ENCODE measurements around the gene DPP6. TPM values are rescaled to one million over a fixed set of nuclear protein-coding genes. Genes with fewer than 3 reads are reported as not detected.
"Not testable (repeated sequence)": the region's sequence is repeated elsewhere in the genome, so short reads cannot be mapped to it uniquely, and the experiment has no call there.

Gene DPP6
- total RNA-seq, 1 donor from 2014 or later, result 1.4 TPM

DNA sequence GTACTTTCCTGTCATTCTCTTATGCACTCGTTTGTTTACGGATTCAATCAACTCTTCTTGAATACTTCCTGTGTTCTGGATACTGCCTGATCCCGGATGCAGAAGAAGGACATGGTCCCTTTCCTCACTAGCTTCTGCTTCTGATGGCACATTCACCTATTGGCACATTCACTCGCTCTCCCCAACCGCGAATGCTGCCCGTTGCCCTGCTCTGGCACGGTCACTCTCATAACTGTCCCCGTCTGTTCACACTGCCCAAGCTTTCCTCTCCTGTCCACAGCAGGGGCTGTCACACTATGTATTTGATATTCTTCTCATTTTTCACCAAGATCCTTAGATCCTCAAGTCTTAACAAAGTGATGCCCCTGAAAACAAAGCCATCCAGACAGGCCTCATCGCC, 623.4 kb downstream of the DPP6 start:
- H3K9me3 Mint-ChIP-seq (ENCODE audit: unreplicated experiment), result no peaks in the 10 kb centered on the region
- no peaks in the 10 kb centered on the region for H3K36me3 Mint-ChIP-seq (ENCODE audit: low read depth, unreplicated experiment)
- TF ChIP-seq, protein P1, sequence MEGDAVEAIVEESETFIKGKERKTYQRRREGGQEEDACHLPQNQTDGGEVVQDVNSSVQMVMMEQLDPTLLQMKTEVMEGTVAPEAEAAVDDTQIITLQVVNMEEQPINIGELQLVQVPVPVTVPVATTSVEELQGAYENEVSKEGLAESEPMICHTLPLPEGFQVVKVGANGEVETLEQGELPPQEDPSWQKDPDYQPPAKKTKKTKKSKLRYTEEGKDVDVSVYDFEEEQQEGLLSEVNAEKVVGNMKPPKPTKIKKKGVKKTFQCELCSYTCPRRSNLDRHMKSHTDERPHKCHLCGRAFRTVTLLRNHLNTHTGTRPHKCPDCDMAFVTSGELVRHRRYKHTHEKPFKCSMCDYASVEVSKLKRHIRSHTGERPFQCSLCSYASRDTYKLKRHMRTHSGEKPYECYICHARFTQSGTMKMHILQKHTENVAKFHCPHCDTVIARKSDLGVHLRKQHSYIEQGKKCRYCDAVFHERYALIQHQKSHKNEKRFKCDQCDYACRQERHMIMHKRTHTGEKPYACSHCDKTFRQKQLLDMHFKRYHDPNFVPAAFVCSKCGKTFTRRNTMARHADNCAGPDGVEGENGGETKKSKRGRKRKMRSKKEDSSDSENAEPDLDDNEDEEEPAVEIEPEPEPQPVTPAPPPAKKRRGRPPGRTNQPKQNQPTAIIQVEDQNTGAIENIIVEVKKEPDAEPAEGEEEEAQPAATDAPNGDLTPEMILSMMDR (IDR thresholded peaks at IDR 0.05; ENCODE audit: unreplicated experiment), result no peak
- H3K27ac Mint-ChIP-seq (ENCODE audit: unreplicated experiment), result no peak overlapping the region
- no peak overlapping the region for H3K4me3 Mint-ChIP-seq (ENCODE audit: unreplicated experiment)
- H3K4me1 Mint-ChIP-seq (ENCODE audit: unreplicated experiment), result no peaks in the 10 kb centered on the region
- no peak for DNase-seq (ENCODE audit: low spot score)
- peaks cover 2% of the 10 kb centered on the region for H3K27me3 Mint-ChIP-seq (ENCODE audit: unreplicated experiment)

DNA sequence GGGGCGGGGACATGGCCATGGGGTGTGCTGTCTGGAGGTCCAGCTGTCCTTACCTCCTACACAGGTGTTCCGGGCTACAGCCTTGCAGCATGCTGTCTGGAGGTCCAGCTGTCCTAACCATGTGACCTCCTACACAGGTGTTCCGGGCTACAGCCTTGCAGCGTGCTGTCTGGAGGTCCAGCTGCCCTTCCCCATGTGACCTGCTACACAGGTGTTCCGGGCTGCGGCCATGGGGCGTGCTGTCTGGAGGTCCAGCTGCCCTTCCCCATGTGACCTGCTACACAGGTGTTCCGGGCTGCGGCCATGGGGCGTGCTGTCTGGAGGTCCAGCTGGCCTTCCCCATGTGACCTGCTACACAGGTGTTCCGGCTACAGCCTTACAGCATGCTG, 623.8 kb downstream of the DPP6 start:
- not testable (repeated sequence) for H3K36me3 Mint-ChIP-seq (ENCODE audit: low read depth, unreplicated experiment); H3K9me3 Mint-ChIP-seq (ENCODE audit: unreplicated experiment); H3K4me3 Mint-ChIP-seq (ENCODE audit: unreplicated experiment)

DNA sequence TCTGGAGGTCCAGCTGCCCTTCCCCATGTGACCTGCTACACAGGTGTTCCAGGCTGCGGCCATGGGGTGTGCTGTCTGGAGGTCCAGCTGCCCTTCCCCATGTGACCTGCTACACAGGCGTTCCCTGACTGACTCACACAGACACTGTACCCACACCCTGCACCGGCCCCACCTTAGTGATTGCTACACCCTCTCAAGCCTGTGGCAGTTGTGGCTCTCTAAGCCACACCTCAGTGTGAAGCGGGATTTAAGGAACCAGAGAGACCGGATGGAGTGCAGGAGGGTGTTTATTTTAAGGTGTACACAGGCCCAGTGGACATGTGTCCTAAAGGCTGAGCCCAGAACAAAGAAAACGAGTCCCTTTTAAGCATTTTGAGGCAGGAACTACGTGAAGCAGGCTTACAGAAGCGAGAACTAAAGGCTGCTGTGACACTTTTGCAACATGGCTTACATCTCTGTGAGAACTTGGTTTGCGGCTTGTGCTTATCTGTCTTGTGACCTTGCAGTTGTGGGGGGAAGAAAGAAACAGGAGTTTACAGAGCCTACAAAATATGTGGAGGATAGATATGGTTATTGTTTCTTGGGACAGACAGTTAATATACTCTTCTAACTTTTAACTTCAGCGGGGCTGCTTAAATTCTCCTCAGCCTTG, 624.4 kb downstream of the DPP6 start:
- Mint-ChIP-seq H3K4me3 (ENCODE audit: unreplicated experiment) (no peak overlapping the region), H3K9me3 (ENCODE audit: unreplicated experiment) (no peaks in the 10 kb centered on the region), H3K4me1 (ENCODE audit: unreplicated experiment) (no peaks in the 10 kb centered on the region), H3K36me3 (ENCODE audit: low read depth, unreplicated experiment) (no peaks in the 10 kb centered on the region), H3K27me3 (ENCODE audit: unreplicated experiment) (peaks cover 2% of the 10 kb centered on the region), H3K27ac (ENCODE audit: unreplicated experiment) (no peak overlapping the region)
- DNase-seq (ENCODE audit: low spot score), result no peak
- TF ChIP-seq, protein P1 (IDR thresholded peaks at IDR 0.05; ENCODE audit: unreplicated experiment), result no peak

More for the DNA sequence above, 623.8 kb downstream of the DPP6 start:
- DNase-seq (ENCODE audit: low spot score); H3K4me1 Mint-ChIP-seq (ENCODE audit: unreplicated experiment); H3K27ac Mint-ChIP-seq (ENCODE audit: unreplicated experiment); H3K27me3 Mint-ChIP-seq (ENCODE audit: unreplicated experiment): not testable (repeated sequence)

DNA sequence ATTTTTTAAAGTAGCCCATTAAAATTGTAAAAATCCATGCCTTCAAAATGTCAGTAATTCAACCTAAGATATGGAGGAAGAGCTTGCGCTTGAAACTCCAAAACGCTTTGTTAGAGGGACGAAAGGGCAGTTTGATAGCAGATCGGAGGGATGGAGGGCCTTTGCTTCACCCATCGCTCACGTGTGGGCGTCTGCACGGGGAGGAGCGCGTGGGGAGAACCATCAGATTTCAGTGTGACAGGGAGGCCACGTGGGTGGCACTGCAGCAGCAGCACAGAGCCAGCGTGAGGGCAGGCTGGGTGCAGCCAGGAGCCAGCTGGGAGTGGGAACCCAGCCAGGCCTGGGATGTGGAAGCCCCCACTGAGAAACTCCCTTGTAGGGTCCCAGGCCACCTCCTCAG, 625.3 kb downstream of the DPP6 start:
- peaks cover 2% of the 10 kb centered on the region for H3K27me3 Mint-ChIP-seq (ENCODE audit: unreplicated experiment)

DNA sequence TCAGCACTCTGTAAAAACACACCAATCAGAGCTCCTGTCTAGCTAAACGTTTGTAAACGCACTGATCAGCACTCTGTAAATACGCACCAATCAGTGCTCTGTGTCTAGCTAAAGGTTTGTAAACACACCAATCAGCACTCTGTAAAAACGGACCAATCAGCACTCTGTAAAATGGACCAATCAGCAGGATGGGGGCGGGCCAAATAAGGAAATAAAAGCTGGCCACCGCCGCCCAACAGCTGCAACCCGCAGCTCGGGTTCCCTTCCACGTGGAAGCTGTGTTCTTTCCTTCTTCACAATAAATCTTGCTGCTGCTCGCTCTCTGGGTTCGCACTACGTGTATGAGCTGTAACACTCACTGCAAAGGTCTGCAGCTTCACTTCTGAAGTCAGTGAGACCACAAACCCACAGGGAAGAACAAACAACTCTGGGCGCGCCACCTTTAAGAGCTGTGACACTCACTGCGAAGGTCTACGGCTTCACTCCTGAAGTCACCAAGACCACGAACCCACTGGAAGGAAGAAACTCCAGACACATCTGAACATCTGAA, 625.9 kb downstream of the DPP6 start:
- not testable (repeated sequence) for H3K4me1 Mint-ChIP-seq (ENCODE audit: unreplicated experiment); H3K9me3 Mint-ChIP-seq (ENCODE audit: unreplicated experiment); DNase-seq (ENCODE audit: low spot score); H3K27me3 Mint-ChIP-seq (ENCODE audit: unreplicated experiment); H3K4me3 Mint-ChIP-seq (ENCODE audit: unreplicated experiment); H3K27ac Mint-ChIP-seq (ENCODE audit: unreplicated experiment); H3K36me3 Mint-ChIP-seq (ENCODE audit: low read depth, unreplicated experiment)

More for the DNA sequence above, 625.3 kb downstream of the DPP6 start:
- no peaks in the 10 kb centered on the region for H3K36me3 Mint-ChIP-seq (ENCODE audit: low read depth, unreplicated experiment)
- no peak overlapping the region for H3K4me3 Mint-ChIP-seq (ENCODE audit: unreplicated experiment)
- TF ChIP-seq, protein P1 (IDR thresholded peaks at IDR 0.05; ENCODE audit: unreplicated experiment), result no peak
- no peaks in the 10 kb centered on the region for H3K9me3 Mint-ChIP-seq (ENCODE audit: unreplicated experiment)
- no peak overlapping the region for H3K27ac Mint-ChIP-seq (ENCODE audit: unreplicated experiment)
- H3K4me1 Mint-ChIP-seq (ENCODE audit: unreplicated experiment), result no peaks in the 10 kb centered on the region
- no peak for DNase-seq (ENCODE audit: low spot score)

DNA sequence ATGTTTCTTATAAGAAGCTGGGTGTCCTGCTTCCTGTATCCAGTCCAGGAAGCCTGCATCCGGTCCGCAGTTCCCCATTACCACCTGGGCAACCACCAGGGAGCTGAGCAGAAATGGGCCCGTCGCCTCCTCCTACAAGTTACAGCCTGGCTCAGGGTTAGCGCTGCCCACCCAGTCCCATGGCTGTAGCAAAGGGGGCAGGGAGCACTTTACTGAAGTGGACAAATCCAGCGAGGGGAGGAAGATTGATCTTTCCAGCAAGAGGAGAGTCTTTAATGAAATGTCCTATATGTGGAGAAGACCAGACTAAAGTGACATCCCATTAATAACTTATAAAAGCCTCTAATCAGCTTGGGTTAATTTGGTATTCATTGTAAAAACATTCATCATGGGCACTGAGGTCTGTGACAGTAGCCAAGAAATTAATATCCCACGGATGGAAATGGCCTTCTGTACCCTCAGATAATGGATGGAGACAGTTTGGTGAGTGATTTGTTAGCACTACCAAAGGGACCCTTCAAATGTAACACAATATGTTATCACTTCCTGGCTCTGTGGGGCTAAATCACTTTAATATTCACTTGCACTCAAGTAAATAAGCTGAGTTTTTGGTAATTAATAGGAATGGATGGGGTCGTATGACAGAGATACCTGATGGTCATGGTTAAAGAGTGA, 627.3 kb downstream of the DPP6 start:
- TF ChIP-seq, protein P1 (IDR thresholded peaks at IDR 0.05; ENCODE audit: unreplicated experiment), result no peak
- no peak for DNase-seq (ENCODE audit: low spot score)
- H3K27ac Mint-ChIP-seq (ENCODE audit: unreplicated experiment), result no peak overlapping the region
- no peaks in the 10 kb centered on the region for H3K4me1 Mint-ChIP-seq (ENCODE audit: unreplicated experiment)
- peaks cover 2% of the 10 kb centered on the region for H3K27me3 Mint-ChIP-seq (ENCODE audit: unreplicated experiment)
- no peaks in the 10 kb centered on the region for H3K9me3 Mint-ChIP-seq (ENCODE audit: unreplicated experiment)
- H3K4me3 Mint-ChIP-seq (ENCODE audit: unreplicated experiment), result no peak overlapping the region
- no peaks in the 10 kb centered on the region for H3K36me3 Mint-ChIP-seq (ENCODE audit: low read depth, unreplicated experiment)
